ENCODE measurements around the gene TLE3. TPM values are rescaled to one million over a fixed set of nuclear protein-coding genes. Genes with fewer than 3 reads are reported as not detected.

The TLE3 gene
- total RNA-seq, 1 experiment from 2014 or later = 98.2 TPM

DNA sequence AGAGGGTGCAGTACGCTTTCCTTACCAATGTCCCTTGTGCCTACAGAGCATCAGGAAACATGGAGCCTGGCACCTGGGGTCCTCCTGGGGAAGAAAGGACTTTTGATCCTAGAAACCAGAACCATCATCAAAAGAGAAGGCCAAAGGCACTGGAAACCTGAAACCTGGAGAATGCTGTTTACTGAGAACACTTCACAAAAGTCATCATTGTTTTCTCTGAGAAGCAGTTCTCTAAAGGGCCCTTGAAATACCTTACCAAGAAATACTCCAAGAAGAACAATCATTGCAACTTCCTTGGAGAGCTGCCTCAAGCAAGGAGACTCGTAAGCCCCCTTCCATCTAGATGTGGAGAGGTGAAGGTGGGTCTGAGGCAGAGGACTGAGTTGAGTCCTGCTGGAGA is 66.0 kb downstream of the TLE3 start:
- Histone ChIP-seq H3K27me3 (ENCODE audit: insufficient read depth, low read length) (no peaks in the 10 kb centered on the region), H3K79me1 (ENCODE audit: insufficient read depth, low read depth, low read length, poor library complexity, severe bottlenecking) (no peaks in the 10 kb centered on the region), H2BK5ac (ENCODE audit: insufficient read length, low read length) (no peak overlapping the region), H2BK120ac (ENCODE audit: low read depth, low read length, poor library complexity, severe bottlenecking) (no peak overlapping the region), H2BK12ac (ENCODE audit: insufficient read length, low read depth, low read length) (no peak overlapping the region), H3K23ac (ENCODE audit: insufficient read length, low read depth, low read length) (no peak overlapping the region), H4K8ac (replicated peaks; ENCODE audit: insufficient read length, low read depth, low read length) (no peak overlapping the region), H4K5ac (ENCODE audit: insufficient read length, low read depth, low read length) (no peak overlapping the region), H3K4ac (ENCODE audit: low read depth, low read length) (no peak overlapping the region), H3K14ac (ENCODE audit: insufficient read depth, low read length) (no peak overlapping the region), H3K18ac (ENCODE audit: insufficient read length, low read depth, low read length) (no peak overlapping the region), H2AFZ (ENCODE audit: low read length) (no peak overlapping the region), H3K27ac (ENCODE audit: insufficient read length, low read depth, low read length) (no peak overlapping the region), H3K23me2 (ENCODE audit: insufficient read length, low read depth, low read length, poor library complexity, severe bottlenecking) (no peaks in the 10 kb centered on the region), H3K79me2 (ENCODE audit: insufficient read depth, low read length) (no peaks in the 10 kb centered on the region), H3K4me2 (ENCODE audit: insufficient read depth, insufficient read length, low read length) (no peak overlapping the region), H3K9ac (ENCODE audit: extremely low read depth, insufficient read length, low read length) (no peak overlapping the region), H2AK5ac (ENCODE audit: insufficient read length, low read length) (no peak overlapping the region), H3K56ac (ENCODE audit: insufficient read length, low read depth, low read length) (no peak overlapping the region), H2BK20ac (ENCODE audit: low read depth, low read length, poor library complexity, severe bottlenecking) (no peak overlapping the region), H4K91ac (ENCODE audit: insufficient read length, low read depth, low read length) (no peak overlapping the region), H3K9me3 (ENCODE audit: control insufficient read depth, low read depth, low read length) (no peaks in the 10 kb centered on the region), H4K20me1 (ENCODE audit: control insufficient read depth, insufficient read depth, insufficient read length) (no peaks in the 10 kb centered on the region), H2BK15ac (ENCODE audit: low read depth, low read length) (no peak overlapping the region), H3K4me1 (ENCODE audit: insufficient read depth, low read length) (no peaks in the 10 kb centered on the region), H3T11ph (ENCODE audit: low read length) (no peak overlapping the region)
- Mint-ChIP-seq H3K36me3 (ENCODE audit: insufficient read depth in 1 of 3, low read depth in 3 of 3) (no peaks in the 10 kb centered on the region), H3K4me3 (no peak overlapping the region; a peak in 1 of 5 replicates), H3K27ac (peak overlapping the region in 1 of 3 experiments; percentile 44; a peak in 1 of 7 replicates), H3K4me1 (peaks cover 9 to 14% of the 10 kb centered on the region in 2 experiments), H3K27me3 (ENCODE audit: low read depth) (peaks cover 1% of the 10 kb centered on the region; the same call in 1 of the 2 replicates), H3K9me3 (no peaks in the 10 kb centered on the region)
- no CpG with 5 or more reads among the region's 2 CpGs for WGBS (ENCODE audit: extremely low coverage, insufficient read length, low lambda C conversion rate)
- no peak for DNase-seq
- TF ChIP-seq, protein P1, sequence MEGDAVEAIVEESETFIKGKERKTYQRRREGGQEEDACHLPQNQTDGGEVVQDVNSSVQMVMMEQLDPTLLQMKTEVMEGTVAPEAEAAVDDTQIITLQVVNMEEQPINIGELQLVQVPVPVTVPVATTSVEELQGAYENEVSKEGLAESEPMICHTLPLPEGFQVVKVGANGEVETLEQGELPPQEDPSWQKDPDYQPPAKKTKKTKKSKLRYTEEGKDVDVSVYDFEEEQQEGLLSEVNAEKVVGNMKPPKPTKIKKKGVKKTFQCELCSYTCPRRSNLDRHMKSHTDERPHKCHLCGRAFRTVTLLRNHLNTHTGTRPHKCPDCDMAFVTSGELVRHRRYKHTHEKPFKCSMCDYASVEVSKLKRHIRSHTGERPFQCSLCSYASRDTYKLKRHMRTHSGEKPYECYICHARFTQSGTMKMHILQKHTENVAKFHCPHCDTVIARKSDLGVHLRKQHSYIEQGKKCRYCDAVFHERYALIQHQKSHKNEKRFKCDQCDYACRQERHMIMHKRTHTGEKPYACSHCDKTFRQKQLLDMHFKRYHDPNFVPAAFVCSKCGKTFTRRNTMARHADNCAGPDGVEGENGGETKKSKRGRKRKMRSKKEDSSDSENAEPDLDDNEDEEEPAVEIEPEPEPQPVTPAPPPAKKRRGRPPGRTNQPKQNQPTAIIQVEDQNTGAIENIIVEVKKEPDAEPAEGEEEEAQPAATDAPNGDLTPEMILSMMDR (conservative IDR thresholded peaks at IDR 0.05) = no peak

Data from H9 (cell line).